SU-DHL-6 (cell line): ENCODE measurements around the gene DNAL4.

Source experiments
- H2AFZ ChIP-seq: fragments of 200-600 bp; sonication (generic); 2 replicates; pipeline ENCODE4 v1.6.1; 2014; ENCODE audit warnings: low read depth, mild to moderate bottlenecking, moderate library complexity, mixed read lengths, antibody characterized with exemption, low read length; ENCODE audit not compliant: severe bottlenecking
- H3F3A ChIP-seq: fragments of 200-600 bp; shearing (Covaris generic); 2 replicates; pipeline ENCODE4 v1.6.0; 2016; ENCODE audit warnings: antibody characterized with exemption, mild to moderate bottlenecking; ENCODE audit not compliant: insufficient read depth
- H3K27ac ChIP-seq: fragments of 200-600 bp; sonication (generic); 2 replicates; pipeline ENCODE4 v1.5.1; 2016; ENCODE audit warnings: low read depth, mild to moderate bottlenecking, low read length, moderate library complexity, mixed read lengths
- H3K27me3 ChIP-seq: fragments of 200-600 bp; sonication (generic), shearing (Covaris generic); 2 replicates; pipeline ENCODE4 v1.6.0; 2014; ENCODE audit warnings: mild to moderate bottlenecking, low read length
- H3K36me3 ChIP-seq: fragments of 200-600 bp; sonication (generic); 2 replicates; pipeline ENCODE4 v1.6.1; 2014; ENCODE audit warnings: mild to moderate bottlenecking, low read length, mixed read lengths
- H3K4me2 ChIP-seq: fragments of 300-600, 200-600 bp; shearing (Covaris generic), sonication (generic); 2 replicates; pipeline ENCODE4 v1.6.0; 2014; ENCODE audit warnings: low read length, low read depth, mild to moderate bottlenecking; ENCODE audit not compliant: poor library complexity, severe bottlenecking
- H3K4me3 ChIP-seq: fragments of 200-600 bp; sonication (generic); 2 replicates; pipeline ENCODE4 v1.5.1; 2014; ENCODE audit warnings: antibody characterized with exemption, low read length, mild to moderate bottlenecking, mixed read lengths; ENCODE audit not compliant: insufficient read depth, poor library complexity, severe bottlenecking
- H3K79me2 ChIP-seq: fragments of 200-600 bp; sonication (generic); 2 replicates; pipeline ENCODE4 v1.6.1; 2014; ENCODE audit warnings: mild to moderate bottlenecking, low read length, moderate library complexity; ENCODE audit not compliant: insufficient read depth
- H3K9ac ChIP-seq: fragments of 200-600 bp; sonication (generic); 2 replicates; pipeline ENCODE4 v1.7.0; 2014; ENCODE audit warnings: mild to moderate bottlenecking, low read length
- H3K9me2 ChIP-seq: fragments of 200-600 bp; sonication (generic); replicated peaks from 2 replicates; pipeline ENCODE4 v1.6.1; 2014; ENCODE audit warnings: low read length; ENCODE audit not compliant: insufficient read depth
- H3K9me3 ChIP-seq: fragments of 200-600 bp; sonication (generic); 2 replicates; pipeline ENCODE4 v1.6.1; 2014; ENCODE audit warnings: low read length, mixed read lengths; ENCODE audit not compliant: insufficient read depth
- H4K20me1 ChIP-seq: fragments of 200-600 bp; sonication (generic); 2 replicates; pipeline ENCODE4 v1.6.1; 2014; ENCODE audit warnings: low read depth, mild to moderate bottlenecking, antibody characterized with exemption, low read length, moderate library complexity, mixed read lengths
- EZH2phosphoT487 ChIP-seq: fragments of 200-600 bp; sonication (generic), shearing (Covaris generic); conservative IDR thresholded peaks from 2 replicates; pipeline ENCODE4 v1.6.1; 2018; ENCODE audit warnings: mild to moderate bottlenecking, antibody characterized with exemption, low read length, moderate library complexity, mixed read lengths
- TF ChIP-seq, protein P1 (sequence below): fragments of 200-600 bp; sonication (generic); IDR thresholded peaks from one replicate; pipeline ENCODE4 v1.5.1; 2017; ENCODE audit warnings: antibody characterized with exemption, mild to moderate bottlenecking, low read length, moderate library complexity; ENCODE audit not compliant: insufficient read depth, poor library complexity, severe bottlenecking

Gene DNAL4

DNA sequence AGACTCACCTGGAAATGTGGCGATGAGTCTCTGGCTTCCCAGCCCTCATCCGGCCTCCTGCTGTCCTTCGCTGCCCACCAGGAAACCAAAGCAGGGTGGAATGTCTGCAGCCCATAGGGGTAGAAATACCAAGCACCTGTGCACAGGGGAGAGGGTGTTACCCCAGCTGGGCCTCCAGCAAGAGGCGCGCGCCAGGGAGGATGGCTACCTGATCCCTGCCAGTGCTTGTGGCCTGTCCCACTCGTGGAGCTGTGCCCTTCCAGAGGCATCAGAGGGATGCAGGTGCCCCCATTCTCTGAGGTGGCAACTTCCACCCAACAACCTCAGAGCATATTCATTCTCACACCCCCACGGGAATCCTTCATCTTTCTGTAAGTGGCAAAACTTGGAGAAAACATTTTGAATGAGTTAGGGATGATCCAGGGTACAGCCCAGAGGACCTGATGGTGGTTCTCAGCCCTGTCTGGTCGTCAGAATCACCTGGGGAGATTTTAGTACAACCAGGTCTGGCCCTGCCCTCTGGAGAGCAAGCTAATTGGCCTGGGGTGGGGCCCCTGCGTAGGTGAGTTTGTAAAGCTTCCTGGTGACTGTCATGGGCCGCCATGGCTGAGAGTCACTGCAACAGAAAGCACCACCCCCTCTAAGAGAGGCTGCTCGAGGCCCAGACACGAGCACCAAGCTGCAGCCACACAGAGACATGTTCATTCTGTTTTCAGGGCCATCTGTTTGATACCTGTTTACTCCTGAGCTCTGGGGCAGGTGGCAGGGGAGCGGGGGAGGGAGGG is 48.1 kb downstream of the DNAL4 start:
- no peaks in the 10 kb centered on the region for H3K9me3 ChIP-seq
- TF ChIP-seq, protein P1, sequence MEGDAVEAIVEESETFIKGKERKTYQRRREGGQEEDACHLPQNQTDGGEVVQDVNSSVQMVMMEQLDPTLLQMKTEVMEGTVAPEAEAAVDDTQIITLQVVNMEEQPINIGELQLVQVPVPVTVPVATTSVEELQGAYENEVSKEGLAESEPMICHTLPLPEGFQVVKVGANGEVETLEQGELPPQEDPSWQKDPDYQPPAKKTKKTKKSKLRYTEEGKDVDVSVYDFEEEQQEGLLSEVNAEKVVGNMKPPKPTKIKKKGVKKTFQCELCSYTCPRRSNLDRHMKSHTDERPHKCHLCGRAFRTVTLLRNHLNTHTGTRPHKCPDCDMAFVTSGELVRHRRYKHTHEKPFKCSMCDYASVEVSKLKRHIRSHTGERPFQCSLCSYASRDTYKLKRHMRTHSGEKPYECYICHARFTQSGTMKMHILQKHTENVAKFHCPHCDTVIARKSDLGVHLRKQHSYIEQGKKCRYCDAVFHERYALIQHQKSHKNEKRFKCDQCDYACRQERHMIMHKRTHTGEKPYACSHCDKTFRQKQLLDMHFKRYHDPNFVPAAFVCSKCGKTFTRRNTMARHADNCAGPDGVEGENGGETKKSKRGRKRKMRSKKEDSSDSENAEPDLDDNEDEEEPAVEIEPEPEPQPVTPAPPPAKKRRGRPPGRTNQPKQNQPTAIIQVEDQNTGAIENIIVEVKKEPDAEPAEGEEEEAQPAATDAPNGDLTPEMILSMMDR: no peak
- no peak for TF ChIP-seq EZH2phosphoT487
- no peak overlapping the region for H3K27ac ChIP-seq
- no peak overlapping the region for H3K4me3 ChIP-seq
- no peak overlapping the region for H2AFZ ChIP-seq
- H3K36me3 ChIP-seq: no peaks in the 10 kb centered on the region
- H3F3A ChIP-seq: no peaks in the 10 kb centered on the region
- H4K20me1 ChIP-seq: no peaks in the 10 kb centered on the region
- H3K79me2 ChIP-seq: no peaks in the 10 kb centered on the region
- H3K9me2 ChIP-seq: no peaks in the 10 kb centered on the region
- H3K9ac ChIP-seq: no peak overlapping the region
- no peaks in the 10 kb centered on the region for H3K27me3 ChIP-seq
- no peak overlapping the region for H3K4me2 ChIP-seq

DNA sequence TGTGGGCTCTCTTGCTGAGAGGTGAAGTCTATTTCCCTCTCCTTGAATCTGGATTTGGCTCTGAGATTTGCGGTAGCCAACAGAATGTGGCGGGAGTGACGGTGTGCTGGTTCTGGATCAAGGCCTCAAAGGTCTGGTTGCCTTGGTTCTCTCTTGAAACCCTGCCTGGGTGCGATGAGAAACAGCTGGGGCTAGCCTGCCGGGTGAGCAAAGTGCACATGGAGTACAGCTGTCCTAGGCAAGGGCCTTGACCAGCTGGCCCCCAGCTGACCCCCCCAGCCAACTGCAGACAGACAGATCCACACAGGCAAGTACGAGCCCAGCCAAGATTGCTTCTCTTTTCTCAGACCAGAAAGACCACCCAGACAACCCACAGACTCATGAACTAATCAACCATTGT is 49.0 kb downstream of the DNAL4 start:
- H4K20me1 ChIP-seq: no peaks in the 10 kb centered on the region
- no peaks in the 10 kb centered on the region for H3F3A ChIP-seq
- H3K9ac ChIP-seq: no peak overlapping the region
- no peaks in the 10 kb centered on the region for H3K79me2 ChIP-seq
- H2AFZ ChIP-seq: no peak overlapping the region
- H3K36me3 ChIP-seq: no peaks in the 10 kb centered on the region
- no peak overlapping the region for H3K27ac ChIP-seq
- no peaks in the 10 kb centered on the region for H3K27me3 ChIP-seq
- H3K9me2 ChIP-seq: no peaks in the 10 kb centered on the region
- H3K4me3 ChIP-seq: no peak overlapping the region
- H3K4me2 ChIP-seq: no peak overlapping the region
- TF ChIP-seq EZH2phosphoT487: no peak
- TF ChIP-seq, protein P1: no peak
- H3K9me3 ChIP-seq: no peaks in the 10 kb centered on the region

DNA sequence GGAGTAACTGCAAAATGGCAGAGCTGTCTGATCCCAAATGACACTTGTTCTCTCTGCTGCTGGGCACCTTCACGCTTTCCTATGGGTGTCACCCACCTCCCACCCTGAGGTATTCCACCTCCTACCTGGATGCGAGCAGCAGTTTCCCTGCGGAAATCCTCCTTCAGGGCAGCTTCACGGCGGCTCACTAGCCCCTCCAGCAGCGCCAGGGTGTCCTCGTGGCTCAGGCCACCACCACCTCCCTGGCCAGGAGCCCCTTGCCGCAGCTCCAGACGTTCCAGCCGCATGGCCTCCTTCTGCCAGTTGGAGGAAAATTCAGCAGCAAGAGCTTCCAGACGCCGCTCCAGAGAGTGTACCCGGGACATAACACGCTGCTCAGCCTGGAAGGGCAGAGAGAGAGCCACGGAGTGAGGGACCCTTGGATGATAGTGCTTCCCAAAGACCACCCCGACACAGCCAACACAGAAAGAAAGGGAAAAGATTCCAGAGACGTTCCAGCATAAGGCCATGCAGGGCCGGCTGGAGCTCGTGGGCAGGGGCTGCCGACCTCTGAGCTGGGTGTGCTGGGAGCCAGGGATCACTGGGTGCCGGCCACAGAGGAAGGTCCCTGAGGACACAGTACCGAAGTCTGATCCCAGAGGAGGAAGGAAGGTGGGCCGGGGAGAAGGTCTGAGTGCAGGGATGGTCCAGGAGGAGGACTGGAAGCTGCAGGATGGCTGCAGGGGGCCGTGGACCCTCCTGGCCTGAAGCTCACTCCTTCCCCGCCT is 51.6 kb downstream of the DNAL4 start:
- Histone ChIP-seq H3K4me2 (no peak overlapping the region), H3F3A (no peaks in the 10 kb centered on the region), H3K36me3 (no peaks in the 10 kb centered on the region), H3K27me3 (no peaks in the 10 kb centered on the region), H3K27ac (no peak overlapping the region), H3K4me3 (no peak overlapping the region), H3K9ac (no peak overlapping the region), H3K79me2 (no peaks in the 10 kb centered on the region), H3K9me3 (no peaks in the 10 kb centered on the region), H2AFZ (no peak overlapping the region), H3K9me2 (no peaks in the 10 kb centered on the region), H4K20me1 (no peaks in the 10 kb centered on the region)
- TF ChIP-seq, protein P1: no peak
- TF ChIP-seq EZH2phosphoT487: no peak
